ENCODE data around the gene MGLL.
"Not testable (repeated sequence)": the region's sequence is repeated elsewhere in the genome, so short reads cannot be mapped to it uniquely, and the experiment has no call there.

The MGLL gene

DNA sequence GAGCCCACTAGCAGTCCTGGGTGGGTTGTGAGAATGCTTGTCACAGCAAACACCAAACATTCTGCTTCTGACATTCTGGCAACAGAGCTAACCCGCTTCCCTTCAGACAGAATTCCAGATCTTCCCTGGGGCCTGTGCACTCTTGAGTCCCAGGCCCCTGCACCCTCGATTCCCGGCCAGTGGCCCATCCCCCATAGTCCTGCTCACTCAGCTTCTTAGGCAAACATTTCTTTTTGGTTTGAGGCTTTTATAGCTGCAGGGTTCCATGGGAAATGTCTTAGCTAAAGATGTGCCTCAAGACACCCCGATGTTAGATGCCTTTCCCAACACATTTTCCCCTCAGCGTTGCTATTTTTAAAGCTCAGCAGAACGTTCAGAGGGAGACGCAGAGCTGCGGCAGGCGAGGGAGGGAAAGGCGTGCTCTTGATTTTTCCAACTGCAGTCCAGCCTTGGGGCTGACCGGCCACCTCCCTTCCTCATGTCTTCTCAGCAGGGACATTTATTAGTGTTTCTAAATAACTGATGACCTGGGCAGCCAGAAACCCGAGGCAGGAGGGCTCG, 114.4 kb downstream of the MGLL start:
- Histone ChIP-seq H3K36me3 (replicated peaks; ENCODE audit: insufficient read depth, low read length) (no peaks in the 10 kb centered on the region), H3F3A (ENCODE audit: insufficient read depth, low read length) (no peaks in the 10 kb centered on the region), H3K4me3 (ENCODE audit: low read length) (no peak overlapping the region), H2AFZ (ENCODE audit: low read length) (no peak overlapping the region), H3K4me2 (ENCODE audit: low read depth, low read length) (no peak overlapping the region), H3K27ac (ENCODE audit: low read length) (no peak overlapping the region), H3K79me2 (ENCODE audit: low read length) (no peaks in the 10 kb centered on the region), H3K9me2 (replicated peaks; ENCODE audit: insufficient read depth, low read length) (no peaks in the 10 kb centered on the region), H3K9ac (ENCODE audit: low read length) (no peak overlapping the region), H3K9me3 (replicated peaks; ENCODE audit: insufficient read depth, low read length) (no peaks in the 10 kb centered on the region), H3K27me3 (replicated peaks; ENCODE audit: insufficient read depth, low read length) (no peaks in the 10 kb centered on the region), H3K4me1 (ENCODE audit: low read length) (no peaks in the 10 kb centered on the region), H4K20me1 (ENCODE audit: insufficient read depth, low read length) (no peaks in the 10 kb centered on the region)
- no peak for TF ChIP-seq EZH2 (optimal IDR thresholded peaks at IDR 0.05; ENCODE audit: low read depth, low read length)
- no peak for TF ChIP-seq EZH2phosphoT487 (IDR thresholded peaks at IDR 0.05; ENCODE audit: low read length)
- TF ChIP-seq, protein P1, sequence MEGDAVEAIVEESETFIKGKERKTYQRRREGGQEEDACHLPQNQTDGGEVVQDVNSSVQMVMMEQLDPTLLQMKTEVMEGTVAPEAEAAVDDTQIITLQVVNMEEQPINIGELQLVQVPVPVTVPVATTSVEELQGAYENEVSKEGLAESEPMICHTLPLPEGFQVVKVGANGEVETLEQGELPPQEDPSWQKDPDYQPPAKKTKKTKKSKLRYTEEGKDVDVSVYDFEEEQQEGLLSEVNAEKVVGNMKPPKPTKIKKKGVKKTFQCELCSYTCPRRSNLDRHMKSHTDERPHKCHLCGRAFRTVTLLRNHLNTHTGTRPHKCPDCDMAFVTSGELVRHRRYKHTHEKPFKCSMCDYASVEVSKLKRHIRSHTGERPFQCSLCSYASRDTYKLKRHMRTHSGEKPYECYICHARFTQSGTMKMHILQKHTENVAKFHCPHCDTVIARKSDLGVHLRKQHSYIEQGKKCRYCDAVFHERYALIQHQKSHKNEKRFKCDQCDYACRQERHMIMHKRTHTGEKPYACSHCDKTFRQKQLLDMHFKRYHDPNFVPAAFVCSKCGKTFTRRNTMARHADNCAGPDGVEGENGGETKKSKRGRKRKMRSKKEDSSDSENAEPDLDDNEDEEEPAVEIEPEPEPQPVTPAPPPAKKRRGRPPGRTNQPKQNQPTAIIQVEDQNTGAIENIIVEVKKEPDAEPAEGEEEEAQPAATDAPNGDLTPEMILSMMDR (IDR thresholded peaks at IDR 0.05; ENCODE audit: low read length), result no peak
- no peak for DNase-seq

DNA sequence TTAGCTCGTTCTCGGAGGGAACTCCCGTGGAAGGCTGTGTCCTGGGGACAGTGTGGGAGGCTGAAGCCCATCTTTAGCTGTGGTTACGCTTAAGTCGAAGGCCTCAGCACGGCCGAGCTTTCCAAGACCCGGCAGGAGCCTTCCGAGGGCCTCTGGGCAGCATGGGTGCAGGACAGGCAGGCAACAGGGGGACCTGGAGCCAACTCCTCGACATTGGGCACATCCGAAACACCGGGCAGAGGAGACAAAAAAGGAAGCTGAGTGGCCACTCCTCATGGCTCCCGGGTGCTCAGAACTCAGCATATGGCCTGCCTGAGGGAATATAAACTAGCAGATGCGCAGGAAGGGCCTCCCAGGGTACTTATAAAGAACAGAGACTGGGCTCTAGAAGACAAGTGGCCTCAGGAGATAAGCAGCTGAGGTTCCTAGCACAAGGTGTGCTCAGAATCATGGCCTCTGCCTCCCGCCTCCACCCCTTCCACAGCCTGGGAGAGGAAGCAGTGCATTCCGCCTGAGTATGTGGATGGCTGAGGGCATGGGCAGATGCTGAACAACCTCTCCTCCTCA, 115.4 kb downstream of the MGLL start:
- no peak overlapping the region for H3K9ac ChIP-seq (ENCODE audit: low read length)
- no peak overlapping the region for H3K4me3 ChIP-seq (ENCODE audit: low read length)
- no peaks in the 10 kb centered on the region for H3K4me1 ChIP-seq (ENCODE audit: low read length)
- H4K20me1 ChIP-seq (ENCODE audit: insufficient read depth, low read length), result no peaks in the 10 kb centered on the region
- no peaks in the 10 kb centered on the region for H3K9me3 ChIP-seq (replicated peaks; ENCODE audit: insufficient read depth, low read length)
- no peaks in the 10 kb centered on the region for H3F3A ChIP-seq (ENCODE audit: insufficient read depth, low read length)
- no peak overlapping the region for H2AFZ ChIP-seq (ENCODE audit: low read length)
- H3K36me3 ChIP-seq (replicated peaks; ENCODE audit: insufficient read depth, low read length), result no peaks in the 10 kb centered on the region
- no peaks in the 10 kb centered on the region for H3K27me3 ChIP-seq (replicated peaks; ENCODE audit: insufficient read depth, low read length)
- H3K79me2 ChIP-seq (ENCODE audit: low read length), result no peaks in the 10 kb centered on the region
- no peak for DNase-seq
- TF ChIP-seq EZH2 (optimal IDR thresholded peaks at IDR 0.05; ENCODE audit: low read depth, low read length) (no peak), EZH2phosphoT487 (IDR thresholded peaks at IDR 0.05; ENCODE audit: low read length) (no peak)
- TF ChIP-seq, protein P1 (IDR thresholded peaks at IDR 0.05; ENCODE audit: low read length), result no peak
- H3K27ac ChIP-seq (ENCODE audit: low read length), result no peak overlapping the region
- H3K9me2 ChIP-seq (replicated peaks; ENCODE audit: insufficient read depth, low read length), result no peaks in the 10 kb centered on the region
- H3K4me2 ChIP-seq (ENCODE audit: low read depth, low read length), result no peak overlapping the region

DNA sequence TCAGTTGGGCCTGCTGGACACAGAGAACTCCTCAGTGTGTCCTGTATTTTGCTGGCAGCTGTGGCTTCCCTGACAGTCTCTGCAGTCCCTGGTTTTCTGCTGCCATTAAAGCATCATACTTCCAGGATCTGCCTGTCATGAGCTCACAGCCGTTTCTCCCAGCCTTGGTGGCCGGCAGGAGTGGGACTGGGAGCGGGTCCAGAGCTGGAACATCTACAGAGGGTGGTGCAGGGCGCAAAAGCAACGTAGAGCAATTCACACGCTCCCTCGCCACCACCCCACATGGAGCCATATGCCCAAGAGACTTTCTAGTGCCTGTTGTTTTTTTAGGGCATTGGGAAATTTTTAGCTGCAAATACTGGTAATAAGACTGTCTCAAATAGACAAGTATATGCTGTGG, 116.0 kb downstream of the MGLL start:
- Histone ChIP-seq H3K9me3 (replicated peaks; ENCODE audit: insufficient read depth, low read length) (no peaks in the 10 kb centered on the region), H3K4me3 (ENCODE audit: low read length) (no peak overlapping the region), H3K9ac (ENCODE audit: low read length) (no peak overlapping the region), H3K9me2 (replicated peaks; ENCODE audit: insufficient read depth, low read length) (no peaks in the 10 kb centered on the region), H2AFZ (ENCODE audit: low read length) (no peak overlapping the region), H3K4me1 (ENCODE audit: low read length) (no peaks in the 10 kb centered on the region), H4K20me1 (ENCODE audit: insufficient read depth, low read length) (no peaks in the 10 kb centered on the region), H3K79me2 (ENCODE audit: low read length) (no peaks in the 10 kb centered on the region), H3F3A (ENCODE audit: insufficient read depth, low read length) (no peaks in the 10 kb centered on the region), H3K36me3 (replicated peaks; ENCODE audit: insufficient read depth, low read length) (no peaks in the 10 kb centered on the region), H3K27me3 (replicated peaks; ENCODE audit: insufficient read depth, low read length) (no peaks in the 10 kb centered on the region), H3K27ac (ENCODE audit: low read length) (no peak overlapping the region), H3K4me2 (ENCODE audit: low read depth, low read length) (no peak overlapping the region)
- no peak for TF ChIP-seq EZH2 (optimal IDR thresholded peaks at IDR 0.05; ENCODE audit: low read depth, low read length)
- TF ChIP-seq, protein P1 (IDR thresholded peaks at IDR 0.05; ENCODE audit: low read length), result no peak
- TF ChIP-seq EZH2phosphoT487 (IDR thresholded peaks at IDR 0.05; ENCODE audit: low read length), result no peak
- no peak for DNase-seq

DNA sequence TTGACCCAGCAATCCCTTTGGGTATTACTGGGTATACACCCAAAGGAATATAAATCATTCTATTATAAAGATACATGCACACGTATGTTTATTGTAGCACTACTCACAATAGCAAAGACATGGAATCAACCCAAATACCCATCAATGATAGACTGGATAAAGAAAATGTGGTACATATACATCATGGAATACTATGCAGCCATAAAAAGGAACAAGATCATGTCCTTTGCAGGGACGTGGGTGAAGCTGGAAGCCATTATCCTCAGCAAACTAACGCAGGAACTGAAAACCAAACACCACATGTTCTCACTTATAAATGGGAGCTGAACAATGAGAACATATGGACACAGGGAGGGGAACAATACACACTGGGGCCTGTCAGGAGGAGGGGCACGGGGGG, 117.5 kb downstream of the MGLL start:
- H3F3A ChIP-seq (ENCODE audit: insufficient read depth, low read length); DNase-seq: not testable (repeated sequence)

More for the DNA sequence above, 117.5 kb downstream of the MGLL start:
- H3K4me1 ChIP-seq (ENCODE audit: low read length); H3K27me3 ChIP-seq (replicated peaks; ENCODE audit: insufficient read depth, low read length); H3K36me3 ChIP-seq (replicated peaks; ENCODE audit: insufficient read depth, low read length); H3K4me3 ChIP-seq (ENCODE audit: low read length); H3K27ac ChIP-seq (ENCODE audit: low read length); H3K9ac ChIP-seq (ENCODE audit: low read length); H3K79me2 ChIP-seq (ENCODE audit: low read length); H4K20me1 ChIP-seq (ENCODE audit: insufficient read depth, low read length); H3K9me2 ChIP-seq (replicated peaks; ENCODE audit: insufficient read depth, low read length); H2AFZ ChIP-seq (ENCODE audit: low read length); H3K4me2 ChIP-seq (ENCODE audit: low read depth, low read length); H3K9me3 ChIP-seq (replicated peaks; ENCODE audit: insufficient read depth, low read length): not testable (repeated sequence)

Measured in MM.1S (cell line).